Measurements from ENCODE around the gene LCP2. TPM values are rescaled to one million over a fixed set of nuclear protein-coding genes. Genes with fewer than 3 reads are reported as not detected.

The LCP2 gene
- total and polyA plus RNA-seq, 2 of the 4 experiments (the other 2 are of a cell fraction): not detected

DNA sequence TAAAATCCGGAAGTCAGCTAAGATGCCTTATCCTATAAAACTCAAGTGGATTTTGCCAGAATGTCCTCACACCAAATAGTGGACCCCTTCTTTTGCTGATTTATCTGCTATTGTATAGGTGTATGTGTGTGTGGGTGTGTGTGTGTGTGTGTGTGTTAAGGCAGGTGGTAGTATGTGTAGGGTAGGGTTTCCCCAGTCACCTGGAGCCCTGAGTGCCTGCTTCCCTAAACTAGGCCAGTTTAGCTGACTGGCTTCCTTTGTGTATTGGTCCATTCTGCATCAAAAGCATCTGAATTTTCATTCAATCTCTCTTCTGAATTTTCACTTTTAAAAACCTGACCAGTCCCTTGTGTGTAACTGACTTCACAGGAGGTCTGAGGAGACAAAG is 42.2 kb upstream of the LCP2 start:
- no peak overlapping the region for H4K5ac ChIP-seq (ENCODE audit: low read depth, low read length)
- H2AFZ ChIP-seq (replicated peaks; ENCODE audit: low read length, poor library complexity): no peak overlapping the region
- no peak overlapping the region for H3K56ac ChIP-seq (ENCODE audit: extremely low read depth, insufficient read depth, low read length)
- ATAC-seq (ENCODE audit: low read depth) (no peak), DNase-seq (no peak)
- H3K9ac ChIP-seq (ENCODE audit: low read depth, low read length): no peak overlapping the region
- H2AK9ac ChIP-seq (replicated peaks; ENCODE audit: low read depth, low read length, poor library complexity): no peak overlapping the region
- no peaks in the 10 kb centered on the region for H3K36me3 ChIP-seq (ENCODE audit: control insufficient read depth, insufficient read depth, low read length)
- H3K9me3 ChIP-seq (ENCODE audit: control insufficient read depth, insufficient read depth, low read length): no peaks in the 10 kb centered on the region
- H3K14ac ChIP-seq (replicated peaks; ENCODE audit: low read depth, low read length): no peak overlapping the region
- ChIA-PET POLR2A (ENCODE audit: unreplicated experiment) (no interaction called here), CTCF (no interaction called here)
- no peaks in the 10 kb centered on the region for H4K20me1 ChIP-seq (ENCODE audit: insufficient read depth, low read length)
- H3K79me1 ChIP-seq (ENCODE audit: low read depth in 1 of 2, low read length in 2 of 2): no peaks in the 10 kb centered on the region
- no peaks in the 10 kb centered on the region for H3K27me3 ChIP-seq (ENCODE audit: control insufficient read depth, insufficient read depth, low read length)
- no peak for TF ChIP-seq MAFK (IDR thresholded peaks at IDR 0.05; ENCODE audit: low read depth, low read length)
- TF ChIP-seq MXI1 (IDR thresholded peaks at IDR 0.05; ENCODE audit: borderline replicate concordance, low read depth, low read length): no peak
- no peak for TF ChIP-seq POLR2A (IDR thresholded peaks at IDR 0.05; ENCODE audit: low read depth, low read length)
- TF ChIP-seq RCOR1 (IDR thresholded peaks at IDR 0.05; ENCODE audit: insufficient replicate concordance, low read length): no peak
- no peak for TF ChIP-seq MAZ (IDR thresholded peaks at IDR 0.05; ENCODE audit: borderline replicate concordance, low read depth, low read length)
- no peak for TF ChIP-seq CEBPB (IDR thresholded peaks at IDR 0.05; ENCODE audit: low read depth, low read length)
- no peak for TF ChIP-seq NFE2L2 (IDR thresholded peaks at IDR 0.05; ENCODE audit: low read depth, low read length)
- no peak for TF ChIP-seq BHLHE40 (IDR thresholded peaks at IDR 0.05; ENCODE audit: low read depth, low read length)
- no peak for TF ChIP-seq SMC3 (IDR thresholded peaks at IDR 0.05; ENCODE audit: low read depth, low read length)
- TF ChIP-seq, protein P1, sequence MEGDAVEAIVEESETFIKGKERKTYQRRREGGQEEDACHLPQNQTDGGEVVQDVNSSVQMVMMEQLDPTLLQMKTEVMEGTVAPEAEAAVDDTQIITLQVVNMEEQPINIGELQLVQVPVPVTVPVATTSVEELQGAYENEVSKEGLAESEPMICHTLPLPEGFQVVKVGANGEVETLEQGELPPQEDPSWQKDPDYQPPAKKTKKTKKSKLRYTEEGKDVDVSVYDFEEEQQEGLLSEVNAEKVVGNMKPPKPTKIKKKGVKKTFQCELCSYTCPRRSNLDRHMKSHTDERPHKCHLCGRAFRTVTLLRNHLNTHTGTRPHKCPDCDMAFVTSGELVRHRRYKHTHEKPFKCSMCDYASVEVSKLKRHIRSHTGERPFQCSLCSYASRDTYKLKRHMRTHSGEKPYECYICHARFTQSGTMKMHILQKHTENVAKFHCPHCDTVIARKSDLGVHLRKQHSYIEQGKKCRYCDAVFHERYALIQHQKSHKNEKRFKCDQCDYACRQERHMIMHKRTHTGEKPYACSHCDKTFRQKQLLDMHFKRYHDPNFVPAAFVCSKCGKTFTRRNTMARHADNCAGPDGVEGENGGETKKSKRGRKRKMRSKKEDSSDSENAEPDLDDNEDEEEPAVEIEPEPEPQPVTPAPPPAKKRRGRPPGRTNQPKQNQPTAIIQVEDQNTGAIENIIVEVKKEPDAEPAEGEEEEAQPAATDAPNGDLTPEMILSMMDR (conservative IDR thresholded peaks at IDR 0.05; ENCODE audit: low read depth, low read length): no peak
- no peak for TF ChIP-seq USF2 (IDR thresholded peaks at IDR 0.05; ENCODE audit: low read depth, low read length)
- TF ChIP-seq RFX5 (IDR thresholded peaks at IDR 0.05; ENCODE audit: low read depth, low read length): no peak
- no peak for TF ChIP-seq RAD21 (IDR thresholded peaks at IDR 0.05; ENCODE audit: low read length)
- no peak for TF ChIP-seq CHD1 (IDR thresholded peaks at IDR 0.05; ENCODE audit: low read depth, low read length)
- TF ChIP-seq, protein P2, sequence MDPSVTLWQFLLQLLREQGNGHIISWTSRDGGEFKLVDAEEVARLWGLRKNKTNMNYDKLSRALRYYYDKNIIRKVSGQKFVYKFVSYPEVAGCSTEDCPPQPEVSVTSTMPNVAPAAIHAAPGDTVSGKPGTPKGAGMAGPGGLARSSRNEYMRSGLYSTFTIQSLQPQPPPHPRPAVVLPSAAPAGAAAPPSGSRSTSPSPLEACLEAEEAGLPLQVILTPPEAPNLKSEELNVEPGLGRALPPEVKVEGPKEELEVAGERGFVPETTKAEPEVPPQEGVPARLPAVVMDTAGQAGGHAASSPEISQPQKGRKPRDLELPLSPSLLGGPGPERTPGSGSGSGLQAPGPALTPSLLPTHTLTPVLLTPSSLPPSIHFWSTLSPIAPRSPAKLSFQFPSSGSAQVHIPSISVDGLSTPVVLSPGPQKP (IDR thresholded peaks at IDR 0.05; ENCODE audit: borderline replicate concordance, low read depth, low read length): no peak
- TF ChIP-seq FOS (IDR thresholded peaks at IDR 0.05; ENCODE audit: low read depth, low read length): no peak
- no peak overlapping the region for H2BK15ac ChIP-seq (ENCODE audit: low read depth, low read length)
- intact Hi-C loops (cut with micrococcal nuclease) (no loop called here), dilution Hi-C loops (cut with HindIII; ENCODE audit: low sequenced_read_pairs, unreplicated experiment) (no loop called here), in situ Hi-C loops (cut with MboI; ENCODE audit: low sequenced_read_pairs) (no loop called here)
- no peak overlapping the region for H3K23ac ChIP-seq (ENCODE audit: low read depth, low read length)
- H2BK20ac ChIP-seq (ENCODE audit: low read depth, low read length): no peak overlapping the region
- no peaks in the 10 kb centered on the region for H3K4me1 ChIP-seq (ENCODE audit: control insufficient read depth, insufficient read depth, low read length)
- no peak overlapping the region for H3K4me3 ChIP-seq (ENCODE audit: insufficient read depth, low read depth, low read length)
- no peak overlapping the region for H3K27ac ChIP-seq (ENCODE audit: insufficient read depth, low read length)
- H3K18ac ChIP-seq (ENCODE audit: low read depth, low read length): no peak overlapping the region
- no peaks in the 10 kb centered on the region for H3K9me1 ChIP-seq (ENCODE audit: insufficient read depth, low read length)
- H3K4ac ChIP-seq (ENCODE audit: low read depth, low read length): no peak overlapping the region
- H4K8ac ChIP-seq (ENCODE audit: low read depth in 2 of 2, low read length in 2 of 2): no peak overlapping the region
- H3K4me2 ChIP-seq (ENCODE audit: low read depth, low read length): no peak overlapping the region
- no peak overlapping the region for H4K91ac ChIP-seq (ENCODE audit: insufficient read depth, low read depth, low read length)
- no peak overlapping the region for H2AK5ac ChIP-seq (ENCODE audit: low read depth, low read length)
- no peak overlapping the region for H2BK5ac ChIP-seq (ENCODE audit: low read depth, low read length, poor library complexity, severe bottlenecking)
- WGBS, 2 experiments (ENCODE audit: extremely low coverage in 2 of 2, insufficient read length in 1 of 2): no CpG with 5 or more reads among the region's 1 CpG
- H2BK120ac ChIP-seq (ENCODE audit: low read depth, low read length): no peak overlapping the region
- BruUV-seq (replicated peaks): no TSS peak
